C1 segment of cervical spinal cord (tissue), 14 donors: ENCODE data around the gene ABCA8.
"Not testable (repeated sequence)": the region's sequence is repeated elsewhere in the genome, so short reads cannot be mapped to it uniquely, and the experiment has no call there.

Experiments
- DNase-seq, 14 donors: peaks; one replicate each; lab custom pipeline; 2025; lab: John Stamatoyannopoulos, UW

ABCA8 gene

GRCh38 chr17:68955181-68955841 lies at the start of gene ABCA8:
Gene ABCA8, minus strand, starts transcription at chr17:68955392. Its CDS starts 13,358 bp downstream, at chr17:68942034.
- peak in 8 of 14 donors; percentile 2 to 35 (median 11) for DNase-seq

GRCh38 chr17:69004759-69005158 lies 49.6 kb upstream of the ABCA8 start:
- not testable (repeated sequence) for DNase-seq

- not testable (repeated sequence) for DNase-seq
These were observed 44.6 kb upstream of the ABCA8 start for GRCh38 chr17:68999743-69000142.

GRCh38 chr17:68993112-68993511 lies 37.9 kb upstream of the ABCA8 start:
- DNase-seq: no peak

- no peak for DNase-seq
These were observed 32.8 kb upstream of the ABCA8 start for GRCh38 chr17:68987966-68988365.

GRCh38 chr17:68981288-68981687 lies 26.1 kb upstream of the ABCA8 start:
- DNase-seq: no peak

- DNase-seq: no peak
These were observed 18.1 kb upstream of the ABCA8 start for GRCh38 chr17:68973098-68973846.

GRCh38 chr17:68972119-68972704 lies 17.0 kb upstream of the ABCA8 start:
- DNase-seq: peak in 2 of 14 donors; percentile 9 to 48

GRCh38 chr17:68969101-68969500 lies 13.9 kb upstream of the ABCA8 start:
- no peak for DNase-seq

- no peak for DNase-seq
These were observed 8.8 kb upstream of the ABCA8 start for GRCh38 chr17:68963958-68964357.

- DNase-seq: peak in 2 of 14 donors; percentile 7 to 65
These were observed 6.2 kb upstream of the ABCA8 start for GRCh38 chr17:68961214-68961882.

GRCh38 chr17:68959117-68959516 lies 3.9 kb upstream of the ABCA8 start:
- DNase-seq: not testable (repeated sequence)

GRCh38 chr17:68957944-68958343 lies 2.8 kb upstream of the ABCA8 start:
- DNase-seq: no peak

- DNase-seq: no peak
These were observed 871 bp downstream of the ABCA8 start for GRCh38 chr17:68954146-68954896.

- DNase-seq: no peak
These were observed 1.7 kb downstream of the ABCA8 start for GRCh38 chr17:68953340-68953997.

- DNase-seq: no peak
These were observed 4.5 kb downstream of the ABCA8 start for GRCh38 chr17:68950725-68951124.

GRCh38 chr17:68947868-68948267 lies 7.3 kb downstream of the ABCA8 start:
- DNase-seq: not testable (repeated sequence)

- DNase-seq: no peak
These were observed 10.7 kb downstream of the ABCA8 start for GRCh38 chr17:68944435-68945035.

GRCh38 chr17:68943812-68944182 lies 11.4 kb downstream of the ABCA8 start:
- not testable (repeated sequence) for DNase-seq

GRCh38 chr17:68943123-68943811 lies 11.9 kb downstream of the ABCA8 start:
- DNase-seq: no peak
